SK-MEL-5 (cell line): ENCODE data around the gene ISG15. TPM values are rescaled to one million over a fixed set of nuclear protein-coding genes. Genes with fewer than 3 reads are reported as not detected.
"Not testable (repeated sequence)": the region's sequence is repeated elsewhere in the genome, so short reads cannot be mapped to it uniquely, and the experiment has no call there.

Source experiments
- DNase-seq: peaks from one replicate; pipeline ENCODE4 v3.0.0-alpha.2; 2016; ENCODE audit warnings: low read depth, low spot score
- in situ Hi-C: cut with HindIII; loops from 2 replicates; pipeline ENCODE4 v1.10.0; 2016; ENCODE audit warnings: low sequenced_read_pairs, high pct_unique_total_duplicates, low pct_unique_long_range_greater_than_20kb
- total RNA-seq: library from RNA; depleted of rRNA; stranded (reverse); fragments of >200 nt; shearing (Covaris generic); gene quantifications from 2 replicates; pipeline ENCODE4 v1.2.3, GENCODE V29; 2014

Gene ISG15
- total RNA-seq, 1 experiment from 2014 or later = 6.2 TPM

GRCh38 chr1:1046243-1046642 is 32.9 kb downstream of the ISG15 start:
- no peak for DNase-seq
- in situ Hi-C loops = no loop called here

GRCh38 chr1:1046767-1047166 is 33.5 kb downstream of the ISG15 start:
- in situ Hi-C loops = no loop called here
- DNase-seq = no peak

GRCh38 chr1:1047407-1047806 is 34.1 kb downstream of the ISG15 start:
- no peak for DNase-seq
- in situ Hi-C loops = no loop called here

GRCh38 chr1:1047963-1048362 is 34.7 kb downstream of the ISG15 start:
- no peak for DNase-seq
- in situ Hi-C loops = no loop called here

- in situ Hi-C loops = no loop called here
- DNase-seq = no peak
These were observed 35.5 kb downstream of the ISG15 start for GRCh38 chr1:1048765-1049164.

GRCh38 chr1:1049318-1050165 is 36.2 kb downstream of the ISG15 start:
- in situ Hi-C loops = no loop called here
- no peak for DNase-seq

- in situ Hi-C loops = no loop called here
- DNase-seq = no peak
These were observed 37.3 kb downstream of the ISG15 start for GRCh38 chr1:1050577-1051052.

GRCh38 chr1:1051127-1051810 is 38.0 kb downstream of the ISG15 start:
- no peak for DNase-seq
- in situ Hi-C loops = no loop called here

GRCh38 chr1:1052003-1052840 is 38.9 kb downstream of the ISG15 start:
- in situ Hi-C loops = no loop called here
- DNase-seq = no peak

GRCh38 chr1:1053022-1053421 is 39.7 kb downstream of the ISG15 start:
- DNase-seq = no peak
- in situ Hi-C loops = no loop called here

GRCh38 chr1:1053682-1054081 is 40.4 kb downstream of the ISG15 start:
- DNase-seq = no peak

GRCh38 chr1:1054099-1054700 is 40.9 kb downstream of the ISG15 start:
- DNase-seq = no peak
- in situ Hi-C loops = no loop called here

More at GRCh38 chr1:1053682-1054081, 40.4 kb downstream of the ISG15 start:
- in situ Hi-C loops = no loop called here

GRCh38 chr1:1054971-1055370 is 41.7 kb downstream of the ISG15 start:
- DNase-seq = no peak
- in situ Hi-C loops = no loop called here

GRCh38 chr1:1055841-1056736 is 42.8 kb downstream of the ISG15 start:
- in situ Hi-C loops = no loop called here
- DNase-seq = no peak

GRCh38 chr1:1057769-1058087 is 44.4 kb downstream of the ISG15 start:
- DNase-seq, in situ Hi-C loops: not testable (repeated sequence)

- in situ Hi-C loops = no loop called here
- DNase-seq = no peak
These were observed 45.0 kb downstream of the ISG15 start for GRCh38 chr1:1058088-1058905.
